HPDE6-E6E7 (cell line): Measurements from ENCODE around the gene SV2C.
"Not testable (repeated sequence)": the region's sequence is repeated elsewhere in the genome, so short reads cannot be mapped to it uniquely, and the experiment has no call there.

ENCODE experiments used
- DNase-seq: peaks from one replicate; pipeline ENCODE4 v3.0.0; 2011; ENCODE audit warnings: missing footprints; ENCODE audit errors: extremely low spot score

SV2C gene

GRCh38 chr5:76298852-76299251 is 215.7 kb downstream of the SV2C start:
- no peak for DNase-seq

- DNase-seq = no peak
Measured at GRCh38 chr5:76299592-76299991, 216.4 kb downstream of the SV2C start.

GRCh38 chr5:76301932-76302331 is 218.7 kb downstream of the SV2C start:
- not testable (repeated sequence) for DNase-seq

GRCh38 chr5:76302661-76303060 is 219.5 kb downstream of the SV2C start:
- not testable (repeated sequence) for DNase-seq

- peak; percentile 39 for DNase-seq
Measured at GRCh38 chr5:76303921-76304320, 220.7 kb downstream of the SV2C start.

GRCh38 chr5:76305269-76305668 is 222.1 kb downstream of the SV2C start:
- DNase-seq = no peak

GRCh38 chr5:76305775-76306174 is 222.6 kb downstream of the SV2C start:
- no peak for DNase-seq

- DNase-seq = no peak
Measured at GRCh38 chr5:76310208-76310607, 227.0 kb downstream of the SV2C start.

GRCh38 chr5:76312783-76313182 is 229.6 kb downstream of the SV2C start:
- no peak for DNase-seq

- no peak for DNase-seq
Measured at GRCh38 chr5:76314643-76315042, 231.5 kb downstream of the SV2C start.

- DNase-seq = no peak
Measured at GRCh38 chr5:76319673-76320072, 236.5 kb downstream of the SV2C start.

GRCh38 chr5:76323494-76323893 is 240.3 kb downstream of the SV2C start:
- DNase-seq = not testable (repeated sequence)

GRCh38 chr5:76325326-76325725 is 242.1 kb downstream of the SV2C start:
- no peak for DNase-seq

- DNase-seq = no peak
Measured at GRCh38 chr5:76325876-76326491, 242.8 kb downstream of the SV2C start.

- DNase-seq = no peak
Measured at GRCh38 chr5:76326577-76327302, 243.6 kb downstream of the SV2C start.

- DNase-seq = no peak
Measured at GRCh38 chr5:76329346-76329745, 246.2 kb downstream of the SV2C start.

- DNase-seq = no peak
Measured at GRCh38 chr5:76331126-76331525, 247.9 kb downstream of the SV2C start.

- DNase-seq = no peak
Measured at GRCh38 chr5:76332102-76332501, 248.9 kb downstream of the SV2C start.

GRCh38 chr5:76332611-76333205 is 249.5 kb downstream of the SV2C start:
- DNase-seq = no peak

- no peak for DNase-seq
Measured at GRCh38 chr5:76333571-76333970, 250.4 kb downstream of the SV2C start.

GRCh38 chr5:76334574-76334973 is 251.4 kb downstream of the SV2C start:
- DNase-seq = no peak

- not testable (repeated sequence) for DNase-seq
Measured at GRCh38 chr5:76335451-76335850, 252.3 kb downstream of the SV2C start.

GRCh38 chr5:76336253-76336809 is 253.1 kb downstream of the SV2C start:
- DNase-seq = not testable (repeated sequence)
